Tibial artery (tissue), 4 donors: ENCODE results near the gene GRPEL2.
A peak's percentile ranks its signal among the peaks of the same experiment; 100 is the strongest.

ENCODE experiments used
- DNase-seq, 2 donors: peaks; one replicate each; pipeline ENCODE4 v3.0.0-alpha.2; 2019
- H3K27ac ChIP-seq, 2 donors: fragments of 200-600 bp; sonication (generic) in 1 of 2; 1 replicate in 1 of 2; 2 replicates in 1 of 2; pipeline ENCODE4 v1.5.1; 2018 to 2019; ENCODE audit warnings: mild to moderate bottlenecking in 1 of 2
- H3K27me3 ChIP-seq, 2 donors: fragments of 200-600 bp; sonication (generic) in 1 of 2; one replicate each; pipeline versions ENCODE4 v1.5.1 to v1.6.0; 2016 to 2019
- H3K36me3 ChIP-seq, 3 donors: fragments of 200-600 bp; sonication (generic) in 2 of 3; one replicate each; pipeline ENCODE4 v1.5.1; 2016 to 2019; ENCODE audit warnings: mild to moderate bottlenecking in 2 of 3
- H3K4me1 ChIP-seq, 4 donors: fragments of 200-600 bp; sonication (generic) in 2 of 4; 1 replicate in 3 of 4; 2 replicates in 1 of 4; pipeline ENCODE4 v1.5.1; 2016 to 2019
- H3K4me3 ChIP-seq, 2 donors: fragments of 200-600 bp; sonication (generic) in 1 of 2; 1 replicate in 1 of 2; 2 replicates in 1 of 2; pipeline ENCODE4 v1.5.1; 2018 to 2019; ENCODE audit warnings: mild to moderate bottlenecking in 2 of 2
- H3K9me3 ChIP-seq, 3 donors: fragments of 200-600 bp; sonication (generic) in 1 of 3; one replicate each; pipeline ENCODE4 v1.5.1; 2016 to 2019
- intact Hi-C: fragments of 100-400 bp; cut with DNase I; formaldehyde crosslinking; loops from one replicate; pipeline ENCODE4 v1.15.0; 2023; ENCODE audit warnings: low total_unique reads
- TF ChIP-seq, protein P1 (sequence below), 2 experiments: fragments of 200-600 bp in 1 of 2; fragments of 450-650 bp in 1 of 2; IDR thresholded peaks; one replicate each; pipeline ENCODE4 v1.5.1; 2017 to 2019; ENCODE audit warnings: antibody characterized with exemption in 2 of 2, mild to moderate bottlenecking in 1 of 2, moderate library complexity in 1 of 2

Gene GRPEL2

DNA sequence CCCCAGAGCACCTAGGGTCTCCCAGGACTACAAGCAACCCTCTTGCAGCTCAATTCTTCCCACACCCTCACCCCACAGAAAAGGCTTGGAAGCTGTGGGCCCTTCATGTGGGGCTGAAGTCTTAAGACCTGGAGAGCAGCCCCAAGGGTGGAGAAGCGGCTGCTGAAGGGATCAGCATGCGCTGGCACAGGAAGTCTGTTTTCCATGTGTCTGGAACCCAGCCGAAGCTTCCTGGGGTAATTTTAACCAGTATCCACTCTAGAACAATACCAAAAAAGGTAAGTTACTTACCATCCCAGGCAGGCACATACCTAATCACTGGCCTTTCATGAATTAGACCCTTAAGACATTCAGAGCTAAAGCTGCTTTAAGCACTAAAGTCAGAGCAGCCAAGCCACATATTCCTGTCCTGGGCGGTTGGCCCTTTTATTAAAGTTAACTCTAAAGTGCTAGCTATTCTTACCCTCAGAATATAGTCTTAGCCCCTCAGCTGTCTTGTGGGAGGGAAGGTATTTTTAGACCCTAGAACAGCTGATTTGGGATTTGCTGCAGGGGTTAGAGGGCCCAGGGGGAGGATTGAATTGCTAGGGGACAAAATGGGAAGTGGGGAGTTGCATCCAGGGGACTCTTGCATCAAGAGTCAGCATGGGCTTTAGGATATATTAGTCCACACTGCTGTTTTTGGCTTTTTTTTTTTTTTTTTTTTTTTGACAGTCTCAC lies 26.9 kb downstream of the GRPEL2 start:
- Histone ChIP-seq H3K27me3 (no peaks in the 10 kb centered on the region), H3K4me1 (peaks cover 0 to 60% (median 36%) of the 10 kb centered on the region in 4 donors), H3K9me3 (no peaks in the 10 kb centered on the region), H3K27ac (peak overlapping the region; percentile 74 to 93), H3K36me3 (no peaks in the 10 kb centered on the region), H3K4me3 (no peak overlapping the region)
- TF ChIP-seq, protein P1, sequence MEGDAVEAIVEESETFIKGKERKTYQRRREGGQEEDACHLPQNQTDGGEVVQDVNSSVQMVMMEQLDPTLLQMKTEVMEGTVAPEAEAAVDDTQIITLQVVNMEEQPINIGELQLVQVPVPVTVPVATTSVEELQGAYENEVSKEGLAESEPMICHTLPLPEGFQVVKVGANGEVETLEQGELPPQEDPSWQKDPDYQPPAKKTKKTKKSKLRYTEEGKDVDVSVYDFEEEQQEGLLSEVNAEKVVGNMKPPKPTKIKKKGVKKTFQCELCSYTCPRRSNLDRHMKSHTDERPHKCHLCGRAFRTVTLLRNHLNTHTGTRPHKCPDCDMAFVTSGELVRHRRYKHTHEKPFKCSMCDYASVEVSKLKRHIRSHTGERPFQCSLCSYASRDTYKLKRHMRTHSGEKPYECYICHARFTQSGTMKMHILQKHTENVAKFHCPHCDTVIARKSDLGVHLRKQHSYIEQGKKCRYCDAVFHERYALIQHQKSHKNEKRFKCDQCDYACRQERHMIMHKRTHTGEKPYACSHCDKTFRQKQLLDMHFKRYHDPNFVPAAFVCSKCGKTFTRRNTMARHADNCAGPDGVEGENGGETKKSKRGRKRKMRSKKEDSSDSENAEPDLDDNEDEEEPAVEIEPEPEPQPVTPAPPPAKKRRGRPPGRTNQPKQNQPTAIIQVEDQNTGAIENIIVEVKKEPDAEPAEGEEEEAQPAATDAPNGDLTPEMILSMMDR (IDR thresholded peaks at IDR 0.05), result no peak
- intact Hi-C loops, result no loop called here
- peak in 1 of 2 donors; percentile 84 for DNase-seq

- no peak overlapping the region for H3K4me3 ChIP-seq
- no peaks in the 10 kb centered on the region for H3K36me3 ChIP-seq
- peak overlapping the region; percentile 74 to 93 for H3K27ac ChIP-seq
- no peak for DNase-seq
- intact Hi-C loops, result no loop called here
- TF ChIP-seq, protein P1 (IDR thresholded peaks at IDR 0.05), result no peak
- H3K9me3 ChIP-seq, result no peaks in the 10 kb centered on the region
- no peaks in the 10 kb centered on the region for H3K27me3 ChIP-seq
- H3K4me1 ChIP-seq, result peaks cover 0 to 54% (median 32%) of the 10 kb centered on the region in 4 donors
Measured at GRCh38 chr5:149372932-149373331, 27.6 kb downstream of the GRPEL2 start.

DNA sequence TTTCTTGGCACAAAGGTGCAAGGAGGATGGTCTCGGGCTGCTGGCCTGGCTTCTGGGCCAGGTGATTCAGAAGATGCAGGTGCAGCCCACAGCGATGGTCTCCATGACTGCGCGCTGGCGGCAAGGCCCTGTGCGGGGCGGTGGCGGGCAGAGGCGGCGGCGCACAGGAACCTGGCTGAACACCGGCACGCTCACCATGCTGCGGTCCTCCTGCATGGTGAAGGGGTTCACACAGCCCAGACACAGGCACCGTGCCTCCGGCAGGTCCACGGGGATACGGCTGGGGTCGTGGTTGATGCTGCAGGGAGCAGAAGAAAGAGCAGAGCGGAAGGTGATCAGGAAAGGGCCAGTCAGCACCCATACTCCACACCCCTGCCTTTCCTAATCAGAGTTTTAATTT lies 29.0 kb downstream of the GRPEL2 start:
- H3K4me3 ChIP-seq, result no peak overlapping the region
- peak overlapping the region; percentile 74 to 93 for H3K27ac ChIP-seq
- DNase-seq, result no peak
- no peaks in the 10 kb centered on the region for H3K9me3 ChIP-seq
- H3K36me3 ChIP-seq, result no peaks in the 10 kb centered on the region
- intact Hi-C loops, result no loop called here
- peaks cover 0 to 63% (median 40%) of the 10 kb centered on the region in 4 donors for H3K4me1 ChIP-seq
- TF ChIP-seq, protein P1 (IDR thresholded peaks at IDR 0.05), result no peak
- H3K27me3 ChIP-seq, result no peaks in the 10 kb centered on the region

GRCh38 chr5:149374801-149375200 lies 29.5 kb downstream of the GRPEL2 start:
- intact Hi-C loops, result no loop called here
- H3K27ac ChIP-seq, result peak overlapping the region; percentile 74 to 93

GRCh38 chr5:149375434-149375833 lies 30.1 kb downstream of the GRPEL2 start:
- intact Hi-C loops, result no loop called here
- Histone ChIP-seq H3K36me3 (no peaks in the 10 kb centered on the region), H3K27me3 (no peaks in the 10 kb centered on the region), H3K4me1 (peaks cover 0 to 70% (median 52%) of the 10 kb centered on the region in 4 donors), H3K9me3 (no peaks in the 10 kb centered on the region), H3K27ac (peak overlapping the region; percentile 21 to 93), H3K4me3 (no peak overlapping the region)
- TF ChIP-seq, protein P1 (IDR thresholded peaks at IDR 0.05), result no peak
- DNase-seq, result no peak

More at GRCh38 chr5:149374801-149375200, 29.5 kb downstream of the GRPEL2 start:
- H3K4me1 ChIP-seq, result peaks cover 0 to 68% (median 45%) of the 10 kb centered on the region in 4 donors
- no peaks in the 10 kb centered on the region for H3K9me3 ChIP-seq
- H3K36me3 ChIP-seq, result no peaks in the 10 kb centered on the region
- H3K4me3 ChIP-seq, result no peak overlapping the region
- no peak for DNase-seq
- TF ChIP-seq, protein P1 (IDR thresholded peaks at IDR 0.05), result no peak
- no peaks in the 10 kb centered on the region for H3K27me3 ChIP-seq
